ENCODE results near the gene CLASP2.
"Not testable (repeated sequence)": the region's sequence is repeated elsewhere in the genome, so short reads cannot be mapped to it uniquely, and the experiment has no call there.

The CLASP2 gene

DNA sequence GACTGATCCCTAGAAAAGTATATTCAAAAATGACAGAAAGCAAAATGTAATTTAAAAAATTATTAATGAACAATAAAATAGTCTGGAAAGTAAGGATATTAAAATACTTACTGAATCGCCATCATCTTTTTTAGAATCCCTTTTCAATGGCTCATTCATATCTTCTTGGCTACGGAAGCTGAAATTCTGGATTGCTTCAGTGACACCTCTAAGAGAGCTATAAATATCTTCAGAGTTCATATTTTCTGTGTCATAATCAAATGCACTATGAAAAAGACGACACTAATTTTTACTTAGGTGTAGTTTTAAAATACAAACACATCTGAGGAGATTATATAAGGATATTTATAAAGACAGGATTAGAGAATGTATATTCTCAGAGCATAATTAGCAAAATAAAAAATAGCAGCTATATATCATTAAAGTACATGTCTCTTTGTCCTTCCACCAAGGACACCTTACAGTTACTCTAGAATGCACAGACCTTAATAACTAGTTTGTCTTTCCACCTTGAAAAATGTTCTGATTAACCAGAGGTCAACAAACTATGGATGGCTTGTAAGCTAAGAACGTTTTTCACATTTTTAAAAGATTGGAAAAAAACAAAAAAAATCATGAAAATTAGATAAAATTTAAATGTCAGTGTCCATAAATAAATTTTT is 179.2 kb downstream of the CLASP2 start:
- no peak for DNase-seq

DNA sequence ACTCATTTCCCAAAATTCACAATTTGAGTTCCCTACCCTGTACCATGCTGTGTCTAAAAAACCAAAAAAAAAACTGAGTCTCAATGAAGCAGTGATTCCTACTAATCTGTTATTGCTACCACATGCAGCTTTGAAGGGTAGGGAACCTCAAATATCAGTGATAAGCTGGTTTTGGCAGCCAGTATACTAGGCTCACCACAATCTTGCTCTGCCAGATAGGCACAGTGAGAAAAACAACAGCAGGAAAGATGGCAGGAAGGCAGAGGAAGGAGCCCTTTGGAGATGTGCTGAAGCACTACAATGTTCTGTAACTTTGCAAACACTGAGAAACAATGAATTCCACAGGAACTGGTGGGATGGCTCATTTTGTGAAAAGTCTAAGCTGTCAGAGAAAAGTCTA is 180.9 kb downstream of the CLASP2 start:
- no peak for DNase-seq

DNA sequence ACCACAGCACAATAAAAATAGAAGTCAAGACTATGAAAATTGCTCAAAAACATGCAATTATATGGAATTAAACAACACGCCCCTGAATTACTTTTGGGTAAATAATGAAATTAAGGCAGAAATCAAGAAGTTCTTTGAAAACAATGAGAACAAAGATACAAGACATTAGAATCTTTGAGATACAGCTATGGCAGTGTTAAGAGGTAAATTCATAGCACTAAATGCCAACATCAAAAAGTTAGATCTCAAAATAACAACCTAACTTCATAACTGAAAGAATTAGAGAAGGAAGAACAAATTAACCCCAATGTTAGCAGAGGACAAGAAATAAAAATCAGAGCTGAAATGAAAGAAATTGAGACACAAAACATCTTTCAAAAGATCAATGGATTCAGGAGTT is 191.3 kb downstream of the CLASP2 start:
- DNase-seq, result no peak

DNA sequence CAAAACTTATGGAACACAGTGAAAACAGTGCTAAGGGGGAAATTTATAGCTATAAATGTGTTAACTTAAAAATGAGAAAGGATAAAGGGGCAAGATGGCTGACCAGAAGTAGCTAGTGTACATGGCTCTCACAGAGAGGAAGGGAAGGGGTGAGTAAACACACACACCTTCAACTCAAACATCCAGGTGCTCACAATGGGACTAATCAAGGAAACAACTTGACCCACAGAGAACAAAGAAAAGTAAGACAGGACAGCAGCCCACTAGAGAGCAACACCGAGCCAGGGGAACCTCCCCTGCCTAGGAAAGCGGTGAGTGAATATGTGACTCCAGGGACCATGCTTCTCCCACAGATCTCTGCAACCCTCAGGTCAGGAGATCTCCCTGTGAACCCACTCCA is 192.8 kb downstream of the CLASP2 start:
- no peak for DNase-seq

GRCh38 chr3:33523093-33523667 is 194.9 kb downstream of the CLASP2 start:
- no peak for DNase-seq

GRCh38 chr3:33521736-33522135 is 196.3 kb downstream of the CLASP2 start:
- DNase-seq, result no peak

GRCh38 chr3:33513262-33513863 is 204.7 kb downstream of the CLASP2 start:
- no peak for DNase-seq

- DNase-seq, result no peak
Observed at GRCh38 chr3:33505027-33505426, 213.0 kb downstream of the CLASP2 start.

- no peak for DNase-seq
Observed at GRCh38 chr3:33496449-33496848, 221.6 kb downstream of the CLASP2 start.

DNA sequence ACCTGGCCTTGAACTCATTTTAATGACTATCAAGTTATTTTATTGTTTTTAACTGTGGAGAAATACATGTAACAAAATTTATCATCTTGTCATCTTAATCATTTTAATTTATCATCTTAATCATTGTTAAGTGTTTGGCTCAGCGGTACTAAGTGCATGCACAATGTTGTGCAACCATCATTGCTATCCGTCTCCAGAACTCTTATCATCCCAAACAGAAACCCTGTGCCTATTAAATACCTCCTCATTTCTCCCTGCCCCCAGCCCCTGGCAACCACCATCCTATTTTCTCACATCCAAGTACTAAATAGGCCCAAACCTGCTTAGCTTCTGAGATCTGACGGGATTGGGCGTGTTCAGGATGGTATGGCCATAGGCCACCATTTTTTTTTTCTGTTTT is 226.3 kb downstream of the CLASP2 start:
- no peak for DNase-seq

DNA sequence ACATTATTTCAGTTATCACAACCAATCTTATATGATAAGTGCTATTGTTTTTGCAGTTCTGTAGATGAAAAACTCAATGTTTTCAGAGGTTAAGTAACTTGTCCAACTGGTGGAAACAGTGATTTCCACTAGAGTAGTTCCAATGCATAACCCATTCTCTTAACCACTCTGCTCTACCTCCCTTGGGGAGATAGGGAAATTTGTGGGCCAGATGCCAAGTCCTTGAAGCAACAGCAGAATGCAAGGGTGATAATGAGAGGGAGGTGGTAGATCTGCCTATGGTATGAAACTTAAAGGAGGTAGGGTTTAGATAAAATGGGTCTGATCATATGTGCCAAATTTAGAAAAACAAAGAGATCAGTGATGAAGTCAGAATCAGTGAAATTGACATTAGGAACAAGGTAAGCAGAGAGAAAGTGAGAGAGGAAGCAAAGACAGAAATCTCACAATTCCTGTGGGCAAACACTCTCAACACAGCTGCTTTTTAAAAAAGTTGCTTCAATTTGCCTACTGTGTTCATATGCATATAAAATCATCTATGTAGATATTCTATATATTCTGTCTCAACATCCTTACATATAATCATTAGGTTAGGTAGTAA is 227.3 kb downstream of the CLASP2 start:
- DNase-seq, result no peak

- DNase-seq, result no peak
Observed at GRCh38 chr3:33488683-33489082, 229.4 kb downstream of the CLASP2 start.

- no peak for DNase-seq
Observed at GRCh38 chr3:33488246-33488645, 229.8 kb downstream of the CLASP2 start.

GRCh38 chr3:33482111-33482521 is 235.9 kb downstream of the CLASP2 start:
- DNase-seq, result no peak

GRCh38 chr3:33474896-33475295 is 243.2 kb downstream of the CLASP2 start:
- DNase-seq, result no peak

- no peak for DNase-seq
Observed at GRCh38 chr3:33473813-33474212, 244.2 kb downstream of the CLASP2 start.

- DNase-seq, result no peak
Observed at GRCh38 chr3:33467786-33468185, 250.3 kb downstream of the CLASP2 start.

DNA sequence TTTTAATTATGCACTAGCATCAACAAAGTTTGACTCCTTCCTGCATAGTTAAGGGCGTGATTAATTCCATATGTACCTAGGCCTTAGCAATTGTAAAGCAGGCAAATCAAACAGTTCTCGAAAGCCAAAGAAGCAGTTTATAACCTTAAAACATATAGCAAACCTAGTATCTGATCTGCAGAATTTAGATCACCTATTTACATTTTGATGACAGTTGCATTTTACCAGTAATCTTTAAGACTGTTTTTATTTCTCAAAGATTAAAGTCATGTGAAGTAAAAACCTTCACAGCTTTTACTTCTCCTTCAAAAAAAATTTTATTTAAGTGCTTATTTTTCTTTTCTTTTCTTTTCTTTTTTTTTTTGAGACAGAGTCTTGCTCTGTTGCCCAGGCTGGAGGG is 257.0 kb downstream of the CLASP2 start:
- no peak for DNase-seq

- DNase-seq, result not testable (repeated sequence)
Observed at GRCh38 chr3:33459577-33459976, 258.5 kb downstream of the CLASP2 start.

GRCh38 chr3:33458446-33458845 is 259.6 kb downstream of the CLASP2 start:
- DNase-seq, result no peak

DNA sequence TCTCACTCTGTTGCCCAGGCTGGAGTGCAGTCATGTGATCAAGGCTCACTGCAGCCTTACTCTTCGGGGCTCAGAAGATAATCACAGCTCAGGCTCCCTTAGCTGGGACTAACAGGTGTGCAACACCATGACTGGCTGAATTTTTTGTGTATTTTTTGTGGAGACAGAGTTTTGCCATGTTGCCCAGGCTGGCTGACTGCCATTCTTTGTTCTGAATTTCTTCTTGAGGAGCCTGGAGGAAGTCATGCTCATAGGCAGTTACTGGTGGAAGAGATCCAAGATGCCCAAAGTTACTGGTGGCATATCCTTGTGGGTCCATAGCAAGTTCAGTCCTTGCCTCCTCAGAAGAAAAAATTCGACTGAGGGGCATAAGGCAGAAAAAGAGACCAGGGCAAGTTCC is 261.3 kb downstream of the CLASP2 start:
- DNase-seq, result no peak

DNA sequence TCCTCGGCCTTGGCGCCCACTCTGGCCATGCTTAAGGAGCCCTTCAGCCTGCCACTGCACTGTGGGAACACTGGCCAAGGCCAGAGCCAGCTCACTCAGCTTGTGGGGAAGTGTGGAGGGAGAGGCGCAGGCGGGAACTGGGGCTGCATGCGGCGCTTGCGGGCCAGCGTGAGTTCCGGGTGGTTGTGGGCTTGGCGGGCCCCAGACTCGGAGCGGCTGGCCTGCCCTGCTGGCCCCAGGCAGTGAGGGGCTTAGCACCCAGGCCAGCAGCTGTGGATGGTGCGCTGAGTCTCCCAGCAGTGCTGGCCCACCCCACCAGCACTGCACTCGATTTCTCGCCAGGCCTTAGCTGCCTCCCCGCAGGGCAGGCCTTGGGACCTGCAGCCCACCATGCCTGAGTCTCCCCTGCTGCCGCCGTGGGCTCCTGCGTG is 264.7 kb downstream of the CLASP2 start:
- DNase-seq, result no peak

DNA sequence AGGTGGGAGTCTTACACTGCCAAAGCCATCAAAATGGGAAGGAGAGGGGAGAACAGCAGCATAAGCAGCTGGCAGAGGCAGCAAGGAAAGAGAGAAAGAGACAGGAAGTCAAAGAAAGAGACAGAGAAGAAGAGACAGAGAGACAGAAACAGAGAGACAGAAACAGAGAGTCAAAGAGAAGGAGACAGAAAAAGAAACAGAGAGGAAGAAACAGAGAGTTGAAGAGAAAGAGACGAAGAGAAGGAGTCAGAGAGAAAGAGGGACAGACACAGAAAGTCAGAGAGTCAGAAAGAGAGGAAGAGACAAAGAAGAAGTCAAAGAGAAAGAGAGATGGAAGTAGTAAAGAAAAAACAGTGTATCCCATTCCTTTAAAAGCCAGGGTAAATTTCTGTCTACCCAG is 266.1 kb downstream of the CLASP2 start:
- DNase-seq, result not testable (repeated sequence)

DNA sequence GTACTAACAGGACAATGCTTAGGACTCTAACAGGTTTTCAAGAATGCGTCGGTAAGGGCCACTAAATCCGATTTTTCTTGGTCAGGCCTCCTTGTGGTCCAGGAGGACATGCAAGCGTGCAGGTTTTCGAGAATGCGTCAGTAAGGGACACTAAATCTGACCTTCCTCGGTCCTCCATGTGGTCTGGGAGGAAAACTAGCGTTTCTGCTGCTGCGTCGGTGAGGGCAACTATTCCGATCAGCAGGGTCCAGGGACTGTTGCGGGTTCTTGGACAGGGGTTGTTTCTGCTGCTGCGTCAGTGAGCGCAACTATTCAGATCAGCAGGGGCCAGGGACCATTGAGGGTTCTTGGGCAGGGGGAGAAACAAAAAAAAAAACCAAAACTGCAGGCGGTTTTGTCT is 270.1 kb downstream of the CLASP2 start:
- no peak for DNase-seq

Measured in right forelimb (tissue), 1 donor.